Measurements from ENCODE around the gene PRKCE. TPM values are rescaled to one million over a fixed set of nuclear protein-coding genes. Genes with fewer than 3 reads are reported as not detected.
A peak's percentile ranks its signal among the peaks of the same experiment; 100 is the strongest.
"Not testable (repeated sequence)": the region's sequence is repeated elsewhere in the genome, so short reads cannot be mapped to it uniquely, and the experiment has no call there.

PRKCE gene
- total RNA-seq, 3 donors from 2014 or later (not counting 1 experiment from before 2014, with no cell fraction given), result 35.2 to 42.1 (median 38.6) TPM

- Histone ChIP-seq H3K27me3 (ENCODE audit: control insufficient read depth, insufficient read depth, low read length) (no peaks in the 10 kb centered on the region), H3K4me3 (ENCODE audit: low read length) (no peak overlapping the region), H3K4me1 (ENCODE audit: control insufficient read depth, insufficient read depth, low read length) (peaks cover 10% of the 10 kb centered on the region), H3K27ac (ENCODE audit: low read length) (no peak overlapping the region), H3K9me3 (ENCODE audit: control insufficient read depth, insufficient read depth, low read length) (no peaks in the 10 kb centered on the region), H3K36me3 (ENCODE audit: control insufficient read depth, insufficient read depth, low read length) (no peaks in the 10 kb centered on the region)
- DNase-seq, result no peak
- Mint-ChIP-seq H3K4me1 (peaks cover 22 to 23% of the 10 kb centered on the region in 2 donors), H3K27me3 (ENCODE audit: low read depth in 2 of 2) (no peaks in the 10 kb centered on the region), H3K4me3 (no peak overlapping the region), H3K9me3 (no peaks in the 10 kb centered on the region), H3K27ac (no peak overlapping the region), H3K36me3 (no peaks in the 10 kb centered on the region)
- intact Hi-C loops (cut with micrococcal nuclease), result no loop called here
- no peak for TF ChIP-seq CTCF (IDR thresholded peaks at IDR 0.05)
- WGBS (ENCODE audit: insufficient coverage), result 72% methylated on average over 9 of the region's 9 CpGs
- no peak for ATAC-seq
These were observed 205.2 kb downstream of the PRKCE start for GRCh38 chr2:45856391-45857274.

GRCh38 chr2:45857275-45857609 is 205.8 kb downstream of the PRKCE start:
- no peak overlapping the region for H3K27ac ChIP-seq (ENCODE audit: low read length)
- WGBS (ENCODE audit: insufficient coverage), result 94% methylated on average over 3 of the region's 4 CpGs
- Mint-ChIP-seq H3K4me1 (peaks cover 22 to 26% of the 10 kb centered on the region in 2 donors), H3K27me3 (ENCODE audit: low read depth in 2 of 2) (no peaks in the 10 kb centered on the region), H3K36me3 (no peaks in the 10 kb centered on the region), H3K27ac (no peak overlapping the region), H3K4me3 (no peak overlapping the region), H3K9me3 (no peaks in the 10 kb centered on the region)
- no peaks in the 10 kb centered on the region for H3K9me3 ChIP-seq (ENCODE audit: control insufficient read depth, insufficient read depth, low read length)
- intact Hi-C loops (cut with micrococcal nuclease), result no loop called here
- H3K4me3 ChIP-seq (ENCODE audit: low read length), result no peak overlapping the region
- no peaks in the 10 kb centered on the region for H3K36me3 ChIP-seq (ENCODE audit: control insufficient read depth, insufficient read depth, low read length)
- TF ChIP-seq CTCF (IDR thresholded peaks at IDR 0.05), result no peak
- DNase-seq (no peak), ATAC-seq (no peak)
- H3K4me1 ChIP-seq (ENCODE audit: control insufficient read depth, insufficient read depth, low read length), result peaks cover 10% of the 10 kb centered on the region
- no peaks in the 10 kb centered on the region for H3K27me3 ChIP-seq (ENCODE audit: control insufficient read depth, insufficient read depth, low read length)

GRCh38 chr2:45857867-45858520 is 206.5 kb downstream of the PRKCE start:
- no peak overlapping the region for H3K27ac Mint-ChIP-seq
- Histone ChIP-seq H3K27me3 (ENCODE audit: control insufficient read depth, insufficient read depth, low read length) (no peaks in the 10 kb centered on the region), H3K36me3 (ENCODE audit: control insufficient read depth, insufficient read depth, low read length) (no peaks in the 10 kb centered on the region), H3K4me3 (ENCODE audit: low read length) (no peak overlapping the region), H3K27ac (ENCODE audit: low read length) (no peak overlapping the region), H3K9me3 (ENCODE audit: control insufficient read depth, insufficient read depth, low read length) (no peaks in the 10 kb centered on the region), H3K4me1 (ENCODE audit: control insufficient read depth, insufficient read depth, low read length) (peaks cover 10% of the 10 kb centered on the region)
- no peak overlapping the region for H3K4me3 Mint-ChIP-seq
- WGBS (ENCODE audit: insufficient coverage), result 68% methylated on average over 9 of the region's 11 CpGs
- H3K27me3 Mint-ChIP-seq (ENCODE audit: low read depth in 2 of 2), result no peaks in the 10 kb centered on the region
- no peaks in the 10 kb centered on the region for H3K36me3 Mint-ChIP-seq
- no peak for TF ChIP-seq CTCF (IDR thresholded peaks at IDR 0.05)
- DNase-seq (peak in 1 of 2 donors; percentile 36), ATAC-seq (no peak)
- H3K9me3 Mint-ChIP-seq, result no peaks in the 10 kb centered on the region
- peaks cover 22 to 33% of the 10 kb centered on the region in 2 donors for H3K4me1 Mint-ChIP-seq
- intact Hi-C loops (cut with micrococcal nuclease), result no loop called here

GRCh38 chr2:45858872-45859271 is 207.4 kb downstream of the PRKCE start:
- H3K4me3 Mint-ChIP-seq; H3K36me3 ChIP-seq (ENCODE audit: control insufficient read depth, insufficient read depth, low read length); H3K4me1 ChIP-seq (ENCODE audit: control insufficient read depth, insufficient read depth, low read length); H3K4me3 ChIP-seq (ENCODE audit: low read length); H3K27me3 ChIP-seq (ENCODE audit: control insufficient read depth, insufficient read depth, low read length); H3K36me3 Mint-ChIP-seq; DNase-seq; H3K27me3 Mint-ChIP-seq (ENCODE audit: low read depth in 2 of 2); H3K27ac Mint-ChIP-seq; H3K9me3 ChIP-seq (ENCODE audit: control insufficient read depth, insufficient read depth, low read length); intact Hi-C loops (cut with micrococcal nuclease); H3K9me3 Mint-ChIP-seq; H3K27ac ChIP-seq (ENCODE audit: low read length); ATAC-seq: not testable (repeated sequence)
- H3K4me1 Mint-ChIP-seq, result peaks cover 22 to 38% of the 10 kb centered on the region in 2 donors
- 90% methylated on average over 2 of the region's 5 CpGs for WGBS (ENCODE audit: insufficient coverage)
